ENCODE results near the gene PRDX2.
"Not testable (repeated sequence)": the region's sequence is repeated elsewhere in the genome, so short reads cannot be mapped to it uniquely, and the experiment has no call there.

The PRDX2 gene

DNA sequence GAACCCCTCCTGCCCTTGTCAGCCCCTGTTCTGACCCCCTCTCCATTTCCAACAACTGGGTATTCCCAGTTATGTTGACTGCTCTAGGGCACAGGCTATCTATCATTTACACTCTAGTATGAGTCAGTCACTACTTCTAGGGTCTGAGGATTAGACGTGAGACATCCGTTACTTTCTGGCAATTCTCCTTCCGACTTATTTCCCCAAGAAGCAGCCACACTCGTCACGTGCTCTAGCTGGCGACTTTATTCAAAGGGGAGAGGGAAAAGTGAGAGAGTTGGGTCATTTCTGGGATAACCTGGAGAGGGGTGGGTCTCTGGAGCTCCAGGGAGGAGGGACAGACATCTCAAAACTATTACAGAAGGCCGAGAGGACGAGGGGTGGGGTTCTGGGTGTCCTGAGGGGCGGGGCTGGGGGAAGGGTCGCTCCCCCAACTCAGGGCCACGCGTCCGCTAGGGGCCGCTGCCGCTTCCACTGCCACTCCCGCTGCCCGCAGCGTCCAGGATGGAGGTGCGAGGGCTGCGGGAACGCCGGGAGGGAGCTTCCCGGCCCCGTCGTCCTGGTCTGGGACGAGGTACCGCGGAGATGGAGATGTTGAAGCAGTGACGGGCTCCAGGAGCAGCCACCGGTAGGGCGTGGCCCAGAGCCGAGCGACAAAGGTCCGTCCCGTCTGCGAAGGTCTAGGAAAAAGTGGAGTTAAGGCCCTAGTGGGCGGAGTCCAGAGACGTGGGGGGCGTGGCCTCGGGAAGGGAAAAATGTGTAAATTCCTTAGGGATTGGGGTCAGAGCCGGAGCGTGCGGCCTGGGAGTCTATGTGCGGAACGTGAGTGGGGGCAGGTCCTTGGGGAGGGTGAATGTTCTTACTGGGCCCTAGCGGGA is 23.9 kb upstream of the PRDX2 start:
- no peak for DNase-seq

DNA sequence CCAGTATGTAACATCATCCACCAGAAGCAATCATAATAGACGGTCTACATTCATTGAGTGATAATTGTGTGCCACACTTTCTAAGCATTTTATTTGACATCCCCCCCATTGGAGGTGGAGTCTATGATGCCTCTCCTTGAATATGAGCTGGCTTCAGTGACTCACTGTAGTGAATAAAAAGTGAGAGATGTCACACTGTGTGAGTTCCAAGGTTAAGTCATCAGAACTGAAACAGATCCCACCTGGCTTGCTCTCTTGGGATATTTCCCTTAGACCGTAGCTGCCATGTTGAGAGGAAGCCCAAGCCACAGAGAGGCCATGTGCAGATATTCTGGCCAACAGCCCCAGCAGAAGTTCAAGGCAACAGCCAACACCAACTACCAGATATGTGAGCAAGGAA is 20.2 kb upstream of the PRDX2 start:
- DNase-seq = no peak

- DNase-seq = not testable (repeated sequence)
Measured at GRCh38 chr19:12817810-12818209, 16.2 kb upstream of the PRDX2 start.

GRCh38 chr19:12817188-12817587 is 15.6 kb upstream of the PRDX2 start:
- DNase-seq = not testable (repeated sequence)

DNA sequence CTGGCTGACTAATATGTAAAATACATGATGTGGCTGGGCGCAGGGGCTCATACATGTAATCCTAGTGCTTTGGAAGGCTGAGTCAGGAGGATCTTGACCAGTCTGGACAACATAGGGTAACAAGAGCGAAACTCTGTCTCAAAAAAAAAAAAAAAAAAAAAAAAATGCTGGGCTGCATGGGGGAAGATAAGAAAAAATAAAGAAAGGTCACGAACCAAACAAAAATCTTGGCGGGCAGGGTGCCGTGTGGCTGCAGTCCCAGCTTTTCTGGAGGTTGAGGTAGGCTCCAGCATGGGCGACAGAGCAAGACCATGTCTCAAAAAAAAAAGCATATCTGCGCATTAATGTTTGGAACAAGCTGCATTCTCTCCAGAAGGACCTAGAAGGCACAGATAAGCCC is 13.5 kb upstream of the PRDX2 start:
- DNase-seq = no peak

GRCh38 chr19:12806242-12807081 is 4.9 kb upstream of the PRDX2 start, which contains the start of gene RNASEH2A:
Gene RNASEH2A, plus strand, starts transcription at chr19:12806584. Its CDS starts 90 bp downstream, at chr19:12806674.
- DNase-seq = peak; percentile 89

DNA sequence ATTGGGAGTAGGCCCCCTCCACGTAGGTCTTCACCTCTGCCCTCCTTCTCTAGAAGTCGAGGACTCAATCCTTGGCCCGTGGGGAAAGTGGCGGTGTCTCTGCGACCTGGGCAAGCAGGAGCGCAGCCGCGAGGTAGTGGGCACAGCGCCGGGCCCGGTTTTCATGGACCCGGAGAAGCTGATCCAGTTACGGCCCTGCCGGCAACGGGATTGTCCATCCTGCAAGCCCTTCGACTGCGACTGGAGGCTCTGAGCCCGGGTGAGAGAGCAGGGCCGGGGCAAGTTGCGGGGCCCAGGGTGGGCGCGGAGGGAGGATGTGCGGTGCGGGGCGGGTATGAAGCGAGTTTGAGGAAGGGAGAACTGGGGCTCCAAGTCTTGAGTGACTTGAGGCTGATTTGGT is 2.5 kb upstream of the PRDX2 start:
- DNase-seq = no peak

GRCh38 chr19:12802267-12803106 is 887 bp upstream of the PRDX2 start:
- no peak for DNase-seq

DNA sequence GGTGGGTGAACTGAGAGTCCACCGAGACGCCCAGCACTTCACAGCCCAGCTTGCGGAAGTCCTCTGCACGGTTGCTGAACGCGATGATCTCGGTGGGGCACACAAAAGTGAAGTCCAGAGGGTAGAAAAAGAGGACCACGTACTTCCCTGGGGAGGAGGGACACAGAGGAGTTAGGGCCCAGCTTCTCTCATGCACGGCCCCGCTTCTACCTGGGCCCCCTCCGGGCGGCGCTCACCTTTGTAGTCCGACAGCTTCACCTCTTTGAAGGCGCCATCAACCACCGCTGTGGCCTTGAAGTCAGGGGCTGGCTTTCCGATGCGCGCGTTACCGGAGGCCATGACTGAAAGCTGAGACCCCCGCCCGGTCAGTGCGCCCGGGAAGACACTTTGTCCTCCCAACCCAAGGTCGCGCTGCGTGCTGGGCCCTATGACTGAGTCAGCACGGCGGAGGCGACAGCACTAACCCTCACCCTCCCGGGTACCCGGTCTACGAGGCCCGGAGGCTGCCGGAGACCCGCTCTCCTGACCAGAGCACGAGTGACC is 606 bp downstream of the PRDX2 start:
- DNase-seq = peak; percentile 31

GRCh38 chr19:12800466-12800770 is 1.2 kb downstream of the PRDX2 start:
- DNase-seq = no peak

- no peak for DNase-seq
Measured at GRCh38 chr19:12799742-12800465, 1.7 kb downstream of the PRDX2 start.

DNA sequence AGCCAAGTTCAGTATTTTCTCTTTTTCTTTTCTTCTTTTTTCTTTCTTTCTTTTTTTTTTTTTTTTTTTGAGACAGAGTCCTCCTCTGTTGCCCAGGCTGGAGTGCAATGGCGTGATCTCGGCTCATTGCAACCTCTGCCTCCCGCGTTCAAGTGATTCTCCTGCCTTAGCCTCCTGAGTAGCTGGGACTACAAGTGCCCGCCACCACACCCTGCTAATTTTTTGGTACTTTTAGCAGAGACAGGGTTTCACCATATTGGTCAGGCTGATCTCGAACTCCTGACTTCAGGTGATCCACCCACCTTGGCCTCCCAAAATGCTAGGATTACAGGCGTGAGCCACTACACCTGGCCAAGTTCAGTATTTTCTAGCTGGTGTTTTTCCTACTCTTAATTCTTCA is 4.0 kb downstream of the PRDX2 start:
- not testable (repeated sequence) for DNase-seq

- DNase-seq = no peak
Measured at GRCh38 chr19:12797141-12797587, 4.4 kb downstream of the PRDX2 start.

DNA sequence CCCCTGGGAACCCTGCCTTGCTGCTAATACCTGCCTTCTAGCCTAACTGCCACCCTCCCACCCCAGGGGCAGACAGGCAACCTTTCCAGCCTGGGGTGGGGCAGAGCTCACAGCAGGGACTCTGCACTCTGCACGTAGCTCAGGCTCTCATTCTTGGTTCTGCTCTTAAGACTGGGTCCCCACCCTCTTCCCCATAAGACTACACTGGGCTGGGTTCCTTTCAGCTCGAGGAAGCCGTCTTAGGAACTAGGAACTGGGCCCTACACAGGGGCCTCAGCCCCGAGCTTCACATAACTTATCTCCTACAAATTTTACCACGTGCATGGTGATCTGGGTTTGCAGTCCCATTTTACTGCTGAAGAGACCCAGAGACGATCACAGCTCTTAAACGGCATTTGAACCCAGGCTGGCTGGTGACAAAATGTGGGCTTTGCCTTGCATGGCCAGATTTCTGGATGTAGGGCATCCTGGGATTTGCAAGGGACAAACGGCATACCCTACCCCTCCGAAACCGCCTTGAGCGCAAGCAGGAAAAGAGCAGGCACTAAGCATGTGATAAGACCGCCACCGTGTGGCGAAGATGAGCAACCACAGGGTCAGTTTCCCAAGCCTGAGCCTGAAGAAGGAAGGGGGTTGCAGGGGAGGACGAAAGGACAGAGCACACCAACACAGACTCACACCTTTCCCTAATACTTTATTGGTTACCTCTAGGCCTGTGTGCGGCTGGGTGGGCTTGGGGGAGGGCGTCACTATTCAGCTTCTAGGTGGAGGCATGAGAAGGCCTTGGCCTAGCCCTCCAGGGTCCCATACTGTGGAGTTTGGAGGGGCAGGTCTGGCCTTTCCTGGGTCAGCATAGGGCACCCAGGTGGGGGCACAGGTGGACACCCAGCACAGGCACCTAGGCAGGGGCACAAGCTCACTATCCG is 5.2 kb downstream of the PRDX2 start:
- DNase-seq = peak; percentile 80

- DNase-seq = no peak
Measured at GRCh38 chr19:12794971-12795381, 6.6 kb downstream of the PRDX2 start.

DNA sequence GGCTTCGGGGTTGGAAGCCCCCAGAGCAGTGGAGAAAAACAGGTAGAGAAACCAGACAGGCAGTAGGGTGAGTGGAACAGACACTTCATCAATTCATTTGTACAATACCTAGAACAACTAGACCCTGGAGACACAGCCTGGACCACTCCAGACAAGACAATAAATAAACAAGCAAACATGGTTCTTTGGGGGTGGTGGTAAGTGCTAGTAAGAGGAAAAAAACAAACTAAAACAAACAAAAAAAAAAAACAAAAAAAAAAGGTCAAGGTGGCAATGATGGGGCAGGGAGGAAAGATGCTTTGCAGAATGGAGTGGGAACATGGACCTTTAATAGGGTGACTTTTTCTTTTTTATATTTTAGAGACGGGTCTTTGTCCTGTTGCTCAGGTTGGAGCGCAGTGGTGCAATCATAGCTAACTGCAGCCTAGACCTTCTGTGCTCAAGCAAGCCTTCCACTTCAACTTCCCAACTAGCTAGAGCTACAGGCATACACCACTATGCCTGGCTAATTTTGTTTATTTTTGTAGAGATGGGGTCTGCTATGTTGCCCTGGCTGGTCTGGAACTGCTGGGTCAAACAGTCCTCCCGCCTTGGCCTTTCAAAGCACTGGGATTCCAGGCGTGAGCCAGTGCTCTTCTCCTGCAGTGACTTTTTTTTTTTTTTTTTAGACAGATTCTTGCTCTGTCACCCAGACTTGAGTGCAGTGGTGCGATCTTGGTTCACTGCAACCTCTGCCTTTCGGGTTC is 7.2 kb downstream of the PRDX2 start:
- DNase-seq = no peak

GRCh38 chr19:12793290-12794195 is 8.1 kb downstream of the PRDX2 start:
- DNase-seq = peak; percentile 91

GRCh38 chr19:12792853-12793289 is 8.7 kb downstream of the PRDX2 start:
- DNase-seq = no peak

All from stimulated activated CD4-positive, alpha-beta T cell treated with anti-CD3 and anti-CD28 coated beads, Interleukin-4, amount 100 ng/mL, for 24 hours (primary cell).